ENCODE measurements around the gene RBM33. TPM values are rescaled to one million over a fixed set of nuclear protein-coding genes. Genes with fewer than 3 reads are reported as not detected.

The RBM33 gene
- total RNA-seq, 1 donor from 2014 or later = 30.8 TPM

GRCh38 chr7:155805826-155806095 is 161.3 kb downstream of the RBM33 start:
- Histone ChIP-seq H3K4me1 (peaks cover 69% of the 10 kb centered on the region), H3K36me3 (no peaks in the 10 kb centered on the region), H3K4me3 (peak overlapping the region; percentile 63), H3K27ac (replicated peaks) (no peak overlapping the region), H3K27me3 (ENCODE audit: low read depth) (peaks cover 100% of the 10 kb centered on the region), H3K9me3 (replicated peaks) (no peaks in the 10 kb centered on the region)
- no peak for TF ChIP-seq CTCF (IDR thresholded peaks at IDR 0.05; ENCODE audit: borderline replicate concordance)
- DNase-seq = no peak
- intact Hi-C loops (cut with micrococcal nuclease) = loop anchor here (10.0 kb wide), 1 partner anchor 669 kb away; no protein-coding TSS in a partner anchor

GRCh38 chr7:155806096-155806871 is 161.8 kb downstream of the RBM33 start:
- H3K4me3 ChIP-seq = peak overlapping the region; percentile 63
- intact Hi-C loops (cut with micrococcal nuclease) = loop anchor here (10.0 kb wide), 1 partner anchor 669 kb away; no protein-coding TSS in a partner anchor
- TF ChIP-seq CTCF (IDR thresholded peaks at IDR 0.05; ENCODE audit: borderline replicate concordance) = no peak
- H3K27me3 ChIP-seq (ENCODE audit: low read depth) = peaks cover 100% of the 10 kb centered on the region
- no peak for DNase-seq
- no peaks in the 10 kb centered on the region for H3K9me3 ChIP-seq (replicated peaks)
- no peak overlapping the region for H3K27ac ChIP-seq (replicated peaks)
- peaks cover 69% of the 10 kb centered on the region for H3K4me1 ChIP-seq
- no peaks in the 10 kb centered on the region for H3K36me3 ChIP-seq

- Histone ChIP-seq H3K36me3 (no peaks in the 10 kb centered on the region), H3K27ac (replicated peaks) (no peak overlapping the region), H3K27me3 (ENCODE audit: low read depth) (peaks cover 100% of the 10 kb centered on the region), H3K4me1 (peaks cover 75% of the 10 kb centered on the region), H3K4me3 (no peak overlapping the region), H3K9me3 (replicated peaks) (no peaks in the 10 kb centered on the region)
- intact Hi-C loops (cut with micrococcal nuclease) = loop anchor here (10.0 kb wide), 1 partner anchor 668 kb away; no protein-coding TSS in a partner anchor
- no peak for TF ChIP-seq CTCF (IDR thresholded peaks at IDR 0.05; ENCODE audit: borderline replicate concordance)
- DNase-seq = no peak
Measured at GRCh38 chr7:155807065-155807671, 162.7 kb downstream of the RBM33 start.

- peaks cover 73% of the 10 kb centered on the region for H3K4me1 ChIP-seq
- no peak for TF ChIP-seq CTCF (IDR thresholded peaks at IDR 0.05; ENCODE audit: borderline replicate concordance)
- no peaks in the 10 kb centered on the region for H3K36me3 ChIP-seq
- H3K27me3 ChIP-seq (ENCODE audit: low read depth) = peaks cover 100% of the 10 kb centered on the region
- DNase-seq = no peak
- H3K9me3 ChIP-seq (replicated peaks) = no peaks in the 10 kb centered on the region
- intact Hi-C loops (cut with micrococcal nuclease) = loop anchor here (10.0 kb wide), 1 partner anchor 667 kb away; no protein-coding TSS in a partner anchor
- peak overlapping the region; percentile 55 for H3K4me3 ChIP-seq
- no peak overlapping the region for H3K27ac ChIP-seq (replicated peaks)
Measured at GRCh38 chr7:155807789-155808548, 163.5 kb downstream of the RBM33 start.

GRCh38 chr7:155808549-155809331 is 164.3 kb downstream of the RBM33 start:
- peaks cover 65% of the 10 kb centered on the region for H3K4me1 ChIP-seq
- H3K9me3 ChIP-seq (replicated peaks) = no peaks in the 10 kb centered on the region
- H3K36me3 ChIP-seq = no peaks in the 10 kb centered on the region
- intact Hi-C loops (cut with micrococcal nuclease) = loop anchor here (10.0 kb wide), 1 partner anchor 666 kb away; no protein-coding TSS in a partner anchor
- peak overlapping the region; percentile 55 for H3K4me3 ChIP-seq
- peaks cover 100% of the 10 kb centered on the region for H3K27me3 ChIP-seq (ENCODE audit: low read depth)
- H3K27ac ChIP-seq (replicated peaks) = no peak overlapping the region
- no peak for DNase-seq
- TF ChIP-seq CTCF (IDR thresholded peaks at IDR 0.05; ENCODE audit: borderline replicate concordance) = no peak
